Astrocyte of the cerebellum (primary cell): Measurements from ENCODE around the gene CNTN5.
A peak's percentile ranks its signal among the peaks of the same experiment; 100 is the strongest.

Source experiments
- DNase-seq: peaks from one replicate; pipeline ENCODE4 v3.0.0-alpha.2; 2011; ENCODE audit warnings: low read depth
- H3K4me3 ChIP-seq: 2 replicates; pipeline ENCODE4 v1.5.1; 2011; ENCODE audit warnings: mild to moderate bottlenecking, low read depth, low read length, moderate library complexity
- in situ Hi-C: cut with HindIII; loops from 2 replicates; pipeline ENCODE4 v1.10.0; 2017; ENCODE audit warnings: low sequenced_read_pairs
- TF ChIP-seq, protein P1 (sequence below): IDR thresholded peaks from 2 replicates; pipeline ENCODE4 v1.5.1; 2012; ENCODE audit warnings: low read length, low read depth, moderate library complexity, mild to moderate bottlenecking; ENCODE audit errors: missing control alignments

CNTN5 gene

GRCh38 chr11:99349151-99349673, 328.5 kb downstream of the CNTN5 start:
- TF ChIP-seq, protein P1, sequence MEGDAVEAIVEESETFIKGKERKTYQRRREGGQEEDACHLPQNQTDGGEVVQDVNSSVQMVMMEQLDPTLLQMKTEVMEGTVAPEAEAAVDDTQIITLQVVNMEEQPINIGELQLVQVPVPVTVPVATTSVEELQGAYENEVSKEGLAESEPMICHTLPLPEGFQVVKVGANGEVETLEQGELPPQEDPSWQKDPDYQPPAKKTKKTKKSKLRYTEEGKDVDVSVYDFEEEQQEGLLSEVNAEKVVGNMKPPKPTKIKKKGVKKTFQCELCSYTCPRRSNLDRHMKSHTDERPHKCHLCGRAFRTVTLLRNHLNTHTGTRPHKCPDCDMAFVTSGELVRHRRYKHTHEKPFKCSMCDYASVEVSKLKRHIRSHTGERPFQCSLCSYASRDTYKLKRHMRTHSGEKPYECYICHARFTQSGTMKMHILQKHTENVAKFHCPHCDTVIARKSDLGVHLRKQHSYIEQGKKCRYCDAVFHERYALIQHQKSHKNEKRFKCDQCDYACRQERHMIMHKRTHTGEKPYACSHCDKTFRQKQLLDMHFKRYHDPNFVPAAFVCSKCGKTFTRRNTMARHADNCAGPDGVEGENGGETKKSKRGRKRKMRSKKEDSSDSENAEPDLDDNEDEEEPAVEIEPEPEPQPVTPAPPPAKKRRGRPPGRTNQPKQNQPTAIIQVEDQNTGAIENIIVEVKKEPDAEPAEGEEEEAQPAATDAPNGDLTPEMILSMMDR, result no peak
- in situ Hi-C loops, result no loop called here
- H3K4me3 ChIP-seq, result no peak overlapping the region
- DNase-seq, result no peak

DNA sequence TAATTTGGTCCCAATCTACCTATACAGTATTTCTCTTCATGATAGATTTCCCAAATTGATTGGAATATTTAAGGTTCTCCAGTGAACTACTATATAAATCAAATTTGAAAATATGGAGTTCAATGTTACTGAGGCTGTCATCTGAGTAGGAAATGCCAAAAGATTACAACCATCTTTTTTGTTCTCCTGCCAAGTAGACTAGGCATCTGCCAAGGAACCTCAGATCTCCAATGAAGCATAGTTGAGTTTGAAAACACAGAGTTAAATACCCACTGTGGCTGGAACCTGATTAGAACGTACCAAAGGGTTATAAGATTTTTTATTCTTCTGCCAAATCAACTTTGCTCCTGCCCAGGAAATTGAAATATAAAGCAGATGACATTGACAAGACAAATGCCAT, 330.9 kb downstream of the CNTN5 start:
- TF ChIP-seq, protein P1, result no peak
- no peak overlapping the region for H3K4me3 ChIP-seq
- in situ Hi-C loops, result no loop called here
- DNase-seq, result peak; percentile 29

DNA sequence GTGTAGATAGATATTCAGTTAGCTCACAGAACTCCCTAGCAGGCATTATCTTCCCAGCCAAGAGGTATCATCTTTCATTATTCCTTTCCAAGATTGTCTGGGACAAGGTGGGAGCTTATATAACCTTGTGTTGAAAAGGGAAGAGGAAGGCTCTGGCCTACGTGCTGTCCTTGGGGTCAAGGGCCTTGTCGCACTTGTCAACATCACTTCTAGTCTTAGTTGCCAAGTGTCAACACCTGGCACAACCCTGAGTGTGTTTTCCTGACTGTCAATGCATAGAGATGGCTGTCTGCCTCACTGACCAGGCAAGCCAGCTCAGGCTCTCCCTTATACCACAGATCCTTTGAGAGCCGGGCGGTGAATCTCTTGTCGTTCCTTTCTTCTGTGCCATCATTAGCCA, 331.9 kb downstream of the CNTN5 start:
- TF ChIP-seq, protein P1, result no peak
- DNase-seq, result no peak
- in situ Hi-C loops, result no loop called here
- H3K4me3 ChIP-seq, result no peak overlapping the region

DNA sequence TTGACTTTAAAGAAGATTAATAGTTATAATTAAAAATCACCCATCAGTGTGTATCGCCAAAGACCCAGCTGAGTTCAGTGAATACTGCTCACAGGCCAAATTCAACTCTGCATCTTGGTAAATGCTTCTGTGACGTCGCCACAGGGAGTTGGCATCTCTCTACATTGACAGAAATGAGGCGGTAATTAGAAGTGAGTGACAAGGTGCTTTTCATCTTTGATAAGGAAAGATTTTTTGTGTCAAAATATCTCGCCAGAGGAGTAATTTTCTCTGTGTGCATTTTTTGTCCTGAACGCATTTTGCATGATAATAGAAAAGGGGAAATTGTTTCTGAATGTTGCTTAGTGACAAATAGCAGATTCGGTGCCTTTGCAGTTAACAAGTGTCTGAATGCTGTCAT, 345.8 kb downstream of the CNTN5 start:
- in situ Hi-C loops, result no loop called here
- no peak for DNase-seq
- TF ChIP-seq, protein P1, result no peak

DNA sequence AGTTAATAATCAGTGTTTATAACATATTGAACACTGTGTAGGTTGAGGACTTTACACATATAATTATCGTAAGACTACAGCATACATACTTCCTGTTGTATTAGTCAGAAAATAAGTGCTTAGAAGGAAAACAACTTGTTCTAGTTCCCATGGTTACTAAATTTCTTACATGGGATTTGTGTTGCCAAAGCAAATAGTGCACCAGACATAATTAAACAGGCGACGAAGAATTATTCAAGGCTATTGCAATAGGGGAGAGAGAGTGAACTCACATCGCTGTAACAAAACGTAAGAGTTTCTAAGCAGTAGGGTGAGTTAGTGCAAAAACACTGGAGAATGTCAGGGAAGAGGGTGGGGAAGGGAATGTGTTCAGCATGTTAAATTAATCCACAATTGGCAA, 347.8 kb downstream of the CNTN5 start:
- TF ChIP-seq, protein P1, result no peak
- peak; percentile 24 for DNase-seq
- H3K4me3 ChIP-seq, result no peak overlapping the region
- in situ Hi-C loops, result no loop called here

More for the DNA sequence above, 345.8 kb downstream of the CNTN5 start:
- H3K4me3 ChIP-seq, result no peak overlapping the region

- DNase-seq, result peak; percentile 44
- TF ChIP-seq, protein P1, result no peak
- in situ Hi-C loops, result no loop called here
- no peak overlapping the region for H3K4me3 ChIP-seq
These were observed 349.9 kb downstream of the CNTN5 start for GRCh38 chr11:99370549-99371216.
